ENCODE data around the gene SMARCA2. TPM values are rescaled to one million over a fixed set of nuclear protein-coding genes. Genes with fewer than 3 reads are reported as not detected.
A peak's percentile ranks its signal among the peaks of the same experiment; 100 is the strongest.

The SMARCA2 gene
- total and polyA plus RNA-seq, 4 experiments from 2014 or later: 18.5 to 245 (median 142) TPM

- Histone ChIP-seq H3K4me1 (ENCODE audit: insufficient read depth, low read length) (peaks cover 7% of the 10 kb centered on the region), H3K27ac (ENCODE audit: low read depth, low read length) (no peak overlapping the region), H3K27me3 (ENCODE audit: insufficient read depth, low read length) (no peaks in the 10 kb centered on the region), H3K36me3 (ENCODE audit: insufficient read depth, low read length) (peaks cover 29% of the 10 kb centered on the region), H3K4me3 (ENCODE audit: low read length in 2 of 2) (no peak overlapping the region), H3K9me3 (ENCODE audit: control insufficient read depth in 1 of 2, low read length in 2 of 2) (no peaks in the 10 kb centered on the region)
- ChIA-PET CTCF (ENCODE audit: partially characterized antibody) (interaction anchor here (1.0 to 2.4 kb wide), 5 partner anchors 10 to 676 kb away, joined by 3 to 19 read pairs (median 7); no protein-coding TSS in a partner anchor), POLR2A (ENCODE audit: partially characterized antibody) (no interaction called here)
- peak in 2 of 5 donors; percentile 11 to 16 for DNase-seq
- Mint-ChIP-seq H3K27ac (peak overlapping the region in 1 of 7 donors; percentile 37), H3K27me3 (no peaks in the 10 kb centered on the region), H3K36me3 (peaks cover 49 to 70% of the 10 kb centered on the region in 2 donors), H3K4me3 (no peak overlapping the region), H3K4me1 (peaks cover 18 to 48% (median 31%) of the 10 kb centered on the region in 4 donors), H3K9me3 (peaks cover 0 to 1% (median 0%) of the 10 kb centered on the region in 8 donors)
- intact Hi-C loops (cut with micrococcal nuclease): loop anchor here (1.0 kb wide), 1 partner anchor 47 kb away; no protein-coding TSS in a partner anchor
These were observed 117.4 kb downstream of the SMARCA2 start for GRCh38 chr9:2132484-2133082.

DNA sequence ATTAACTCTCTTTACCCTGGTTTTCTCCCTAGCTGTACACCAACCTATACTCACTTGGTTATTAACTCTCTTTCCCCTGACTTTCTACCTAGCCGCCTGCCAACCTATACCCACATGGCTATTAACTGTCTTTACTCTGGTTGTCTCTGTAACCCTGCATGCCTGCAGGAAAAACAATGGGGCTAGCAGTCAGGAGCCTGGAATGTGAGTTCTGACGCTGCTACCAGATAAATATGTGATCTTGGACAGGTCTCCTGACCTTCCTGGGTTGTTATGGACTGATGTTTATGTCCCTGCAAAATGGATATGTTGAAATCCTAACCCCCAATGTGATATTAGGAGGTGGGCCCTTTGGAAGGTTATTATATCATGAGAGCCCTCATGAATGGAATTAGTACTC, 119.2 kb downstream of the SMARCA2 start:
- intact Hi-C loops (cut with micrococcal nuclease): no loop called here
- Histone ChIP-seq H3K4me1 (ENCODE audit: insufficient read depth, low read length) (peaks cover 7% of the 10 kb centered on the region), H3K36me3 (ENCODE audit: insufficient read depth, low read length) (peaks cover 17% of the 10 kb centered on the region), H3K9me3 (ENCODE audit: control insufficient read depth in 1 of 2, low read length in 2 of 2) (no peaks in the 10 kb centered on the region), H3K27ac (ENCODE audit: low read depth, low read length) (no peak overlapping the region), H3K27me3 (ENCODE audit: insufficient read depth, low read length) (no peaks in the 10 kb centered on the region), H3K4me3 (ENCODE audit: low read length in 2 of 2) (no peak overlapping the region)
- Mint-ChIP-seq H3K27ac (no peak overlapping the region), H3K27me3 (no peaks in the 10 kb centered on the region), H3K4me3 (no peak overlapping the region), H3K4me1 (peaks cover 19 to 54% (median 37%) of the 10 kb centered on the region in 4 donors), H3K36me3 (peaks cover 53 to 69% of the 10 kb centered on the region in 2 donors), H3K9me3 (peaks cover 0 to 1% (median 0%) of the 10 kb centered on the region in 8 donors)
- ChIA-PET POLR2A (ENCODE audit: partially characterized antibody) (no interaction called here), CTCF (ENCODE audit: partially characterized antibody) (interaction anchor here (0.8 to 1.0 kb wide), 4 partner anchors 9 to 690 kb away, joined by 3 to 6 read pairs (median 3); no protein-coding TSS in a partner anchor)
- no peak for DNase-seq

GRCh38 chr9:2138646-2139045, 123.5 kb downstream of the SMARCA2 start:
- H3K36me3 ChIP-seq (ENCODE audit: insufficient read depth, low read length): peaks cover 13% of the 10 kb centered on the region
- POLR2A ChIA-PET (ENCODE audit: partially characterized antibody): no interaction called here
- H3K4me1 Mint-ChIP-seq: peaks cover 27 to 59% (median 51%) of the 10 kb centered on the region in 4 donors

DNA sequence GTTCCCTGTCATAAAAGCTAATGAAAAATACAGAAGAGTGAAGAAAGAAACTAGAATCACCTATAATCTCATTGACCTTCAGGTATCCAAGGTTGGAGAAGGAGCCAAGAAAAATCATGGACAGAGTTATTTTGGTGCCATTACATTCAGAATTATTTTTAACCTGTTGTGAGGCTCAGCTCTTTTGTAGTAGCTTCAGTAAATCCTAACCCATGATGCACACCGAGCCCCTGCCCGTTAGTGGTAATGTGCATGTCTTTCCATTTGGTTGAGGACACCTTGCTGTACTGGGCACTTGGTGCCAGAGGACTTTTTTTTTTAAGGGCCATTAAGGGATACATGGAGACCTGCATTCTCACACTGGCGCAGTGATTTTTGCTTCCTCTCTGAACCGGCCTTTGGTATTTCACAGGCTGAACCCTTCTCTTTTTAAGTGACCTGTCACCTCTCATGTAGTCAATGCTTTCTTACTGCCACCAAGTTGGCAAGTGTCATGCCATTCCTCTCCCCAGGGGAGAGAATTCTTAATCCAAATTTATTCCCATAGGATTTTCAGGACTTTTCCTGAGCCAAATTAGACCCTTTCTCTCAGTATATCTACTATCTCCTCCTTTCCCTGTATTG, 125.6 kb downstream of the SMARCA2 start:
- Mint-ChIP-seq H3K4me3 (no peak overlapping the region), H3K27ac (peak overlapping the region in 1 of 7 donors; percentile 25), H3K36me3 (peaks cover 59 to 67% of the 10 kb centered on the region in 2 donors), H3K9me3 (no peaks in the 10 kb centered on the region), H3K4me1 (peaks cover 30 to 79% (median 60%) of the 10 kb centered on the region in 4 donors), H3K27me3 (no peaks in the 10 kb centered on the region)
- Histone ChIP-seq H3K36me3 (ENCODE audit: insufficient read depth, low read length) (no peaks in the 10 kb centered on the region), H3K27me3 (ENCODE audit: insufficient read depth, low read length) (no peaks in the 10 kb centered on the region), H3K27ac (ENCODE audit: low read depth, low read length) (no peak overlapping the region), H3K4me3 (ENCODE audit: low read length in 2 of 2) (no peak overlapping the region), H3K9me3 (ENCODE audit: control insufficient read depth in 1 of 2, low read length in 2 of 2) (no peaks in the 10 kb centered on the region), H3K4me1 (ENCODE audit: insufficient read depth, low read length) (no peaks in the 10 kb centered on the region)
- intact Hi-C loops (cut with micrococcal nuclease): loop anchor here (2.0 kb wide), 1 partner anchor 16 kb away; no protein-coding TSS in a partner anchor
- CTCF ChIA-PET (ENCODE audit: partially characterized antibody): no interaction called here
- POLR2A ChIA-PET (ENCODE audit: partially characterized antibody): no interaction called here
- DNase-seq: no peak

More at GRCh38 chr9:2138646-2139045, 123.5 kb downstream of the SMARCA2 start:
- Histone ChIP-seq H3K27ac (ENCODE audit: low read depth, low read length) (no peak overlapping the region), H3K9me3 (ENCODE audit: control insufficient read depth in 1 of 2, low read length in 2 of 2) (no peaks in the 10 kb centered on the region), H3K27me3 (ENCODE audit: insufficient read depth, low read length) (no peaks in the 10 kb centered on the region), H3K4me1 (ENCODE audit: insufficient read depth, low read length) (no peaks in the 10 kb centered on the region), H3K4me3 (ENCODE audit: low read length in 2 of 2) (no peak overlapping the region)
- intact Hi-C loops (cut with micrococcal nuclease): no loop called here
- CTCF ChIA-PET (ENCODE audit: partially characterized antibody): interaction anchor here (1.2 to 1.6 kb wide), 2 partner anchors 27 to 41 kb away, joined by 3 read pairs; no protein-coding TSS in a partner anchor
- Mint-ChIP-seq H3K9me3 (no peaks in the 10 kb centered on the region), H3K4me3 (peak overlapping the region in 1 of 8 donors; percentile 26), H3K36me3 (peaks cover 58 to 76% of the 10 kb centered on the region in 2 donors), H3K27me3 (no peaks in the 10 kb centered on the region), H3K27ac (no peak overlapping the region)
- no peak for DNase-seq

DNA sequence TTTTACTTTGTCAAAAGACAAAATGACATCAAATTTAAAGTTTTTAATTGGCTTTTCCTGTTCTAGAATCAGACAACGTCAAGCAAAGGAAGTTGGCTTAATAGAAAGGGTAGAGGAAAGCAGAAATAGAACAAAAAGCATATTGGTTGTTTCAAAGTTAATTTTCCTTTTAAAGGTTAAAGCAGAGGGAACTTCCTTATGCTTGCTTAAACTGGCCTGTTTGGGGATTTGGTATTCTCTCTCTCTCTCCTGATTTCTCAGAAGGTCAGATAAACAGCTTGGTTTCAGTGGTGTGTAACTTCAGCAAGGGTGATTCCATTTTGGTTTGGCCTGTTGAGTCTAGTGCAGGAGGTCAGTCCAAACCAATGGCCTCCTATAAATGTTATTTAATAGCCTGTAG, 127.1 kb downstream of the SMARCA2 start:
- Mint-ChIP-seq H3K9me3 (no peaks in the 10 kb centered on the region), H3K36me3 (peaks cover 59 to 61% of the 10 kb centered on the region in 2 donors), H3K4me3 (no peak overlapping the region), H3K4me1 (peaks cover 39 to 87% (median 65%) of the 10 kb centered on the region in 4 donors), H3K27me3 (no peaks in the 10 kb centered on the region), H3K27ac (peak overlapping the region in 4 of 7 donors; percentile 3 to 81 (median 53))
- H3K27ac ChIP-seq (ENCODE audit: low read depth, low read length): no peak overlapping the region
- intact Hi-C loops (cut with micrococcal nuclease): no loop called here
- no peaks in the 10 kb centered on the region for H3K9me3 ChIP-seq (ENCODE audit: control insufficient read depth in 1 of 2, low read length in 2 of 2)
- H3K36me3 ChIP-seq (ENCODE audit: insufficient read depth, low read length): no peaks in the 10 kb centered on the region
- ChIA-PET POLR2A (ENCODE audit: partially characterized antibody) (no interaction called here), CTCF (ENCODE audit: partially characterized antibody) (interaction anchor here (1.0 kb wide), 1 partner anchor 19 kb away, joined by 4 read pairs; no protein-coding TSS in a partner anchor)
- no peaks in the 10 kb centered on the region for H3K27me3 ChIP-seq (ENCODE audit: insufficient read depth, low read length)
- no peak for DNase-seq
- no peak overlapping the region for H3K4me3 ChIP-seq (ENCODE audit: low read length in 2 of 2)
- H3K4me1 ChIP-seq (ENCODE audit: insufficient read depth, low read length): no peaks in the 10 kb centered on the region

GRCh38 chr9:2144619-2145018, 129.5 kb downstream of the SMARCA2 start:
- no peak for DNase-seq
- Histone ChIP-seq H3K9me3 (ENCODE audit: control insufficient read depth in 1 of 2, low read length in 2 of 2) (no peaks in the 10 kb centered on the region), H3K36me3 (ENCODE audit: insufficient read depth, low read length) (no peaks in the 10 kb centered on the region), H3K4me1 (ENCODE audit: insufficient read depth, low read length) (no peaks in the 10 kb centered on the region), H3K4me3 (ENCODE audit: low read length in 2 of 2) (no peak overlapping the region), H3K27me3 (ENCODE audit: insufficient read depth, low read length) (no peaks in the 10 kb centered on the region), H3K27ac (ENCODE audit: low read depth, low read length) (no peak overlapping the region)
- POLR2A ChIA-PET (ENCODE audit: partially characterized antibody): no interaction called here
- H3K27me3 Mint-ChIP-seq: no peaks in the 10 kb centered on the region
- peak overlapping the region in 1 of 8 donors; percentile 39 for H3K4me3 Mint-ChIP-seq
- H3K36me3 Mint-ChIP-seq: peaks cover 52% of the 10 kb centered on the region in 2 donors
- CTCF ChIA-PET (ENCODE audit: partially characterized antibody): no interaction called here
- no peaks in the 10 kb centered on the region for H3K9me3 Mint-ChIP-seq
- peak overlapping the region in 1 of 7 donors; percentile 70 for H3K27ac Mint-ChIP-seq
- H3K4me1 Mint-ChIP-seq: peaks cover 39 to 87% (median 61%) of the 10 kb centered on the region in 4 donors
- intact Hi-C loops (cut with micrococcal nuclease): no loop called here

DNA sequence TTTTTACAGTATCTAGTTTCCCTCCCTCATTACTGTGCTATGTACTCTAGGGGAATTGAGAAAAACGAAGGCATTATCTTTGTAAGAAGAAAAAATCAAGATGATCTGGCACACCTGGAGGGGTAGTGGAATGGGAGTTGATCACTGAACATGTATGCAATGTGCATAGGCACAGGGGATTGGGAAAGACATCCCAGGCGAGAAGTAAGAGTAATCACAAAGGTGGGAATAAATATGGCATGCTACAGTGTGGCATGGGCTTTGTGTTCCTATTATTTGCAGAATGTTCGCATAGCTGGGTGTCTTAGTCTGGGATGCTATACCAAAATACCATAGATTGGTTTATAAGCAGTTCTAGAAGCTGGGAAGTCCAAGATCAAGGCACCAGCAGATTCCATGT, 130.6 kb downstream of the SMARCA2 start:
- Mint-ChIP-seq H3K36me3 (peaks cover 49 to 55% of the 10 kb centered on the region in 2 donors), H3K9me3 (no peaks in the 10 kb centered on the region), H3K4me3 (no peak overlapping the region), H3K4me1 (peaks cover 44 to 85% (median 61%) of the 10 kb centered on the region in 4 donors), H3K27me3 (no peaks in the 10 kb centered on the region), H3K27ac (peak overlapping the region in 2 of 7 donors; percentile 3 to 4)
- ChIA-PET CTCF (ENCODE audit: partially characterized antibody) (interaction anchor here (1.7 kb wide), 1 partner anchor 13 kb away, joined by 7 read pairs; no protein-coding TSS in a partner anchor), POLR2A (ENCODE audit: partially characterized antibody) (no interaction called here)
- Histone ChIP-seq H3K4me1 (ENCODE audit: insufficient read depth, low read length) (no peaks in the 10 kb centered on the region), H3K36me3 (ENCODE audit: insufficient read depth, low read length) (no peaks in the 10 kb centered on the region), H3K4me3 (ENCODE audit: low read length in 2 of 2) (no peak overlapping the region), H3K27me3 (ENCODE audit: insufficient read depth, low read length) (no peaks in the 10 kb centered on the region), H3K27ac (ENCODE audit: low read depth, low read length) (no peak overlapping the region), H3K9me3 (ENCODE audit: control insufficient read depth in 1 of 2, low read length in 2 of 2) (no peaks in the 10 kb centered on the region)
- DNase-seq: no peak
- intact Hi-C loops (cut with micrococcal nuclease): no loop called here

Measured in CD4-positive, alpha-beta memory T cell (primary cell).